Caco-2 (cell line): Measurements from ENCODE around the gene PLD4. TPM values are rescaled to one million over a fixed set of nuclear protein-coding genes. Genes with fewer than 3 reads are reported as not detected.

Experiments used
- BruUV-seq: library from RNA; stranded (reverse); fragments of 400-500 nt; replicated peaks from 2 replicates; lab custom pipeline; 2021; lab: Mats Ljungman, UMichigan
- CTCF ChIA-PET: fragments of 300-600 bp; sonication (Branson Sonifier 250); formaldehyde crosslinking; loops from one replicate; lab custom pipeline; 2022; ENCODE audit warnings: antibody characterized with exemption; lab: Charles Lee
- POLR2A ChIA-PET: fragments of 300-600 bp; sonication (Branson Sonifier 250); formaldehyde crosslinking; loops from one replicate; lab custom pipeline; 2022; ENCODE audit warnings: antibody characterized with exemption; lab: Charles Lee
- DNase-seq, 2 experiments: peaks; one replicate each; pipeline versions ENCODE4 v3.0.0 to v3.0.0-alpha.2; 2020 to 2022
- H3K27me3 ChIP-seq: replicated peaks from 2 replicates; pipeline ENCODE4 v1.6.0; 2011; ENCODE audit warnings: low read length; ENCODE audit not compliant: control insufficient read depth, insufficient read depth
- H3K36me3 ChIP-seq: 2 replicates; pipeline ENCODE4 v1.5.1; 2011; ENCODE audit warnings: low read length; ENCODE audit not compliant: control insufficient read depth, insufficient read depth
- H3K4me1 ChIP-seq: fragments of 250-450 bp; sonication (Bioruptor Pico); 2 replicates; pipeline ENCODE4 v1.5.1; 2020; ENCODE audit warnings: mild to moderate bottlenecking
- H3K4me3 ChIP-seq: 2 replicates; pipeline ENCODE4 v1.5.1; 2011; ENCODE audit warnings: low read depth, mild to moderate bottlenecking, control low read depth, low read length
- H3K9me3 ChIP-seq: fragments of 250-450 bp; sonication (Bioruptor Pico); 2 replicates; pipeline ENCODE4 v1.5.1; 2020; ENCODE audit warnings: mild to moderate bottlenecking, moderate library complexity
- H3K27ac Mint-ChIP-seq: one replicate; pipeline ENCODE4 v1.8.0; 2022; ENCODE audit warnings: mixed read lengths; ENCODE audit not compliant: unreplicated experiment
- H3K27me3 Mint-ChIP-seq: one replicate; pipeline ENCODE4 v1.8.0; 2022; ENCODE audit warnings: mixed read lengths; ENCODE audit not compliant: insufficient read depth, unreplicated experiment
- H3K36me3 Mint-ChIP-seq: one replicate; pipeline ENCODE4 v1.8.0; 2022; ENCODE audit warnings: mild to moderate bottlenecking, mixed read lengths; ENCODE audit not compliant: insufficient read depth, unreplicated experiment
- H3K4me1 Mint-ChIP-seq: one replicate; pipeline ENCODE4 v1.8.0; 2022; ENCODE audit warnings: low read depth, mixed read lengths; ENCODE audit not compliant: unreplicated experiment
- H3K4me3 Mint-ChIP-seq: one replicate; pipeline ENCODE4 v1.8.0; 2022; ENCODE audit warnings: mild to moderate bottlenecking, moderate library complexity, mixed read lengths; ENCODE audit not compliant: unreplicated experiment
- H3K9me3 Mint-ChIP-seq: one replicate; pipeline ENCODE4 v1.8.0; 2022; ENCODE audit warnings: mixed read lengths; ENCODE audit not compliant: unreplicated experiment
- CTCF ChIP-seq, 2 experiments: fragments of 200-600 bp in 1 of 2; IDR thresholded peaks; 1 replicate in 1 of 2; 2 replicates in 1 of 2; pipeline versions ENCODE4 v1.5.1 to v1.8.0; 2011 to 2022; ENCODE audit warnings: antibody characterized with exemption in 1 of 2, control low read depth in 1 of 2, inconsistent platforms in 1 of 2, low read depth in 1 of 2, low read length in 1 of 2, mild to moderate bottlenecking in 1 of 2, moderate library complexity in 1 of 2; ENCODE audit not compliant: insufficient read depth in 1 of 2, severe bottlenecking in 1 of 2, unreplicated experiment in 1 of 2
- intact Hi-C: fragments of 100-400 bp; cut with micrococcal nuclease; formaldehyde crosslinking; loops from one replicate; pipeline ENCODE4 v1.10.0; 2022; ENCODE audit not compliant: unreplicated experiment
- total RNA-seq: library from RNA; stranded (reverse); gene quantifications from 2 replicates; pipeline ENCODE4 v1.2.3, GENCODE V29; 2022

PLD4 gene
- total RNA-seq, 1 experiment from 2014 or later, result not detected

GRCh38 chr14:104968541-104969401, 44.1 kb downstream of the PLD4 start:
- CTCF ChIA-PET, result no interaction called here

GRCh38 chr14:104969741-104970230, 45.1 kb downstream of the PLD4 start:
- Histone ChIP-seq H3K4me1 (no peaks in the 10 kb centered on the region; the same call in 1 of the 2 replicates), H3K27me3 (no peaks in the 10 kb centered on the region), H3K9me3 (no peaks in the 10 kb centered on the region), H3K36me3 (no peaks in the 10 kb centered on the region), H3K4me3 (no peak overlapping the region)
- no peak for TF ChIP-seq CTCF (IDR thresholded peaks at IDR 0.05; ENCODE audit: insufficient read depth in 1 of 2, low read depth in 1 of 2, low read length in 1 of 2, severe bottlenecking in 1 of 2, unreplicated experiment in 1 of 2)
- ChIA-PET POLR2A (no interaction called here), CTCF (no interaction called here)
- no peaks in the 10 kb centered on the region for H3K4me1 Mint-ChIP-seq
- no peak overlapping the region for H3K4me3 Mint-ChIP-seq
- H3K9me3 Mint-ChIP-seq, result no peaks in the 10 kb centered on the region
- DNase-seq, result no peak
- no peaks in the 10 kb centered on the region for H3K27me3 Mint-ChIP-seq
- H3K27ac Mint-ChIP-seq, result no peak overlapping the region
- BruUV-seq, result no TSS peak
- intact Hi-C loops, result no loop called here
- H3K36me3 Mint-ChIP-seq, result no peaks in the 10 kb centered on the region

More at GRCh38 chr14:104968541-104969401, 44.1 kb downstream of the PLD4 start:
- Mint-ChIP-seq H3K27me3 (no peaks in the 10 kb centered on the region), H3K36me3 (no peaks in the 10 kb centered on the region), H3K27ac (no peak overlapping the region), H3K4me3 (no peak overlapping the region), H3K9me3 (no peaks in the 10 kb centered on the region), H3K4me1 (no peaks in the 10 kb centered on the region)
- Histone ChIP-seq H3K27me3 (no peaks in the 10 kb centered on the region), H3K4me1 (no peaks in the 10 kb centered on the region; the same call in 1 of the 2 replicates), H3K36me3 (no peaks in the 10 kb centered on the region), H3K4me3 (no peak overlapping the region), H3K9me3 (no peaks in the 10 kb centered on the region)
- POLR2A ChIA-PET, result interaction anchor here (0.6 kb wide), 1 partner anchor 9 kb away, joined by 12 read pairs; the partner anchor contains the start of gene AHNAK2
- intact Hi-C loops, result no loop called here
- TF ChIP-seq CTCF (IDR thresholded peaks at IDR 0.05; ENCODE audit: insufficient read depth in 1 of 2, low read depth in 1 of 2, low read length in 1 of 2, severe bottlenecking in 1 of 2, unreplicated experiment in 1 of 2), result no peak
- no peak for DNase-seq
- no TSS peak for BruUV-seq

DNA sequence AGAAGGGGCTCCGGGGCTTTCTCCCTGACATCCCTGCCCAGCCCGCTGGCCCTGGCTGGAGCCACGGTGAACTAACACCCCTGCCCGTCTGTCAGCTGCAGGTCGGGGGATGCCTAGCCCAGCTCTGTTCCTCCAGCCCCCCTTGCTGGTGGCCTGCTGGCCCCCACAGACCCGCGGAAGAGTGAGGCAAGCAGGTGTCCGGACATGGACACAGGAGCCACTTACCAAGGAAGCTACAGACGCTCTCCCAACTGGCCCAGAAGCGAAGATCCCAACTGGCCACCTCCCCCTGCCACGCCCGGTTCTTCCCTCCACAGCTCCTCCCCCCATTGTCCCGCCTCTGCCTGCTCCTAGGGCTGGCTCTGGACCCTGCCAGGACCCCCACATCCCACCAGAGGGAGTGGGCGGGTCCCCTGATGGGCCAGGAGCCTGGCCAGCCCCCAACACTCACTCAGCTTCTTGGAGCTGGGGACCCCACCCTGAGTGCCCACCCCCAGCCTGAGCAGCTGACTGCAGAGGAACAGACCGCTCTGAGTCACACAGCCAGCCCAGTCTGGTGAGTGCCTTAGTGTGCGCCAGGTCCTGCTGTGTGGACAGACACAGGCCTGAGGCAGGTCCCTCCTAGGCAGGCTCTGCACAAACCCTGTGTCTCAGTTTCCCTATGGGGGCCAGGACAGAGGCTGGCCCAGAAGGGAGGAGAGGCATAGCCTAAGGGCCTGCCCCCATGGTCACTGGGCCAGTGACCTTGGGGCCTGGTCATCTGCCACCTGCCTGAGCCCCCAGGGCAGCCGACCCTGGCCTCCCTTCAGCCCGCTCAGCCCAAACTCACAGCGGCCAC, 45.8 kb downstream of the PLD4 start:
- no TSS peak for BruUV-seq
- DNase-seq, result no peak
- Mint-ChIP-seq H3K4me1 (no peaks in the 10 kb centered on the region), H3K27ac (no peak overlapping the region), H3K4me3 (no peak overlapping the region), H3K36me3 (no peaks in the 10 kb centered on the region), H3K27me3 (no peaks in the 10 kb centered on the region), H3K9me3 (no peaks in the 10 kb centered on the region)
- intact Hi-C loops, result no loop called here
- no peak for TF ChIP-seq CTCF (IDR thresholded peaks at IDR 0.05; ENCODE audit: insufficient read depth in 1 of 2, low read depth in 1 of 2, low read length in 1 of 2, severe bottlenecking in 1 of 2, unreplicated experiment in 1 of 2)
- Histone ChIP-seq H3K36me3 (no peaks in the 10 kb centered on the region), H3K4me3 (no peak overlapping the region), H3K27me3 (no peaks in the 10 kb centered on the region), H3K9me3 (no peaks in the 10 kb centered on the region), H3K4me1 (no peaks in the 10 kb centered on the region; the same call in 1 of the 2 replicates)
- ChIA-PET CTCF (no interaction called here), POLR2A (interaction anchor here (0.6 kb wide), 1 partner anchor 35 kb away, joined by 3 read pairs; no protein-coding TSS in a partner anchor)
